NCI-H146 treated with DMSO at 0.1 percent for 48 hours (cell line): ENCODE data around the gene MLKL.
"Not testable (repeated sequence)": the region's sequence is repeated elsewhere in the genome, so short reads cannot be mapped to it uniquely, and the experiment has no call there.

Experiments used
- DNase-seq: peaks from one replicate; lab custom pipeline; 2025; ENCODE audit not compliant: unreplicated experiment; lab: John Stamatoyannopoulos, UW

Gene MLKL

DNA sequence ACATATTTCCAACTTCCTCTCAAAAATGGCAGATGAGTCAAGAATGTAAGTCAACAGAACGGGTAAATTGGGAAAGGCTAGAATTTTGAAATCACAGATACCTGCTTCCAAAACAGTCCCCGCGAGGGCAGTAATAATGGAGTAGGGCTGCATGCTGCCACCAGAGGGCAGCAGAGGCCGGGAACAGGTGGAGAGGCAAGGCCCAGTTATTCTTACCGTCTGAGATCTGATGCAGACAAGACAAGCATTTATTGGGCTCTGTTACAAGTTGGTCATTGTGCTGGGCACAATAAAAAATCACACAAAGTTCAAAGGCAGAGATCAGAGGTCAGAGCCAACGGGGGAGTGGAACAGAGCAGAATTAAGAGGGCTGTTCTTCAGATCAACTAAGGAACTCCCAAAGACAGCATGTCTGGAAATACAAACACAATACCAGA is 8.8 kb upstream of the MLKL start:
- peak; percentile 2 for DNase-seq

DNA sequence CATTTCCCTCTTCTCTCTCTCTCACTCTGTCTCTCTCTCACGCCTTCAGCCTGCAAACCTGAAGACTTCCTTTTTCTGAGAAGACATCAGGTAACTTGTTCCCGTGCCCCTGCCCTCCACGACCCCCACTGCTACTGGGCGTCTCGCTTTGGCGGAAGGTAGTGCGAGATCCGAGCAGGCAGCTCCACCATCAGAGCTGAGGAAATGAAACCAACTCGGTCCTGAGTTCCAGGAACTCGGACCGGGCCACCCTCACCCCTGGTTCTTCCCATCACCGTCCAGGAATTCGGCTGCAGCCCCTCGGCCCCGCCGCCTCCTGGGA is 585 bp downstream of the MLKL start:
- no peak for DNase-seq

DNA sequence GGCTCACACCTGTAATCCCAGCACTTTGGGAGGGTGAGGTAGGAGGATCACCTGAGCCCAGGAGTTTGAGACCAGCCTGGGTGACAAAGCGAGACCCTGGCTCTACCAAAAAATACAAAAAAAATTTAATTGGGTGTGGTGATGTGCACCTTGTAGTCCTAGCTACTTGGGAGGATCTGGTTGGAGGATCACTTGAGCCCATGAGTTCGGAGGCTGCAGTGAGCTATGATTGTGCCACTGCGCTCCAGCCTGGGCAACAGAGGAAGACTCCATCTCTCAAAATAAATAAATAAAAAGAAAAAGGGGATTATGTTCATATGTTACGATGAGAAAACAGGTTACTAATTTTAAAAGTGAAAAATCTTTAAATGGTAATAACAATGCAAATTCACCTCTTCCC is 996 bp downstream of the MLKL start:
- no peak for DNase-seq

DNA sequence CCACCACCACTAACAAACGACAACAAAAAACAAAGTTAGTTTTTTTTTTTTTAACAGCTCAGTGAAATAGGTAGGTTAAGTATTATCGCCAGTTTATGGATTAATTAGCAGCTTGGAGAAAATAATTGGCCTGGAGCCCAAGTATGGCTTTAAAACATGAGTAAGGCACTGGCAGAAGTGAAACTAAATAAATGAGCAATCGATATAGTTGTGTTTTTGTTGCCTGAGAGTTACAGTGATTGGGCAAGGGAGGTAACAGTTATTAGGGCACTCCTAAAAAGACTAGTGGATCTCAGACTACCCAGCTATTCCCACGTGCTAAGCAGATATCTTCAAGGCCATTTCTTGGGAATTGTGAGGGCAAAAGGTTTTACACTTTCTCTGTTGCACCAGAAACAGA is 2.4 kb downstream of the MLKL start:
- no peak for DNase-seq

DNA sequence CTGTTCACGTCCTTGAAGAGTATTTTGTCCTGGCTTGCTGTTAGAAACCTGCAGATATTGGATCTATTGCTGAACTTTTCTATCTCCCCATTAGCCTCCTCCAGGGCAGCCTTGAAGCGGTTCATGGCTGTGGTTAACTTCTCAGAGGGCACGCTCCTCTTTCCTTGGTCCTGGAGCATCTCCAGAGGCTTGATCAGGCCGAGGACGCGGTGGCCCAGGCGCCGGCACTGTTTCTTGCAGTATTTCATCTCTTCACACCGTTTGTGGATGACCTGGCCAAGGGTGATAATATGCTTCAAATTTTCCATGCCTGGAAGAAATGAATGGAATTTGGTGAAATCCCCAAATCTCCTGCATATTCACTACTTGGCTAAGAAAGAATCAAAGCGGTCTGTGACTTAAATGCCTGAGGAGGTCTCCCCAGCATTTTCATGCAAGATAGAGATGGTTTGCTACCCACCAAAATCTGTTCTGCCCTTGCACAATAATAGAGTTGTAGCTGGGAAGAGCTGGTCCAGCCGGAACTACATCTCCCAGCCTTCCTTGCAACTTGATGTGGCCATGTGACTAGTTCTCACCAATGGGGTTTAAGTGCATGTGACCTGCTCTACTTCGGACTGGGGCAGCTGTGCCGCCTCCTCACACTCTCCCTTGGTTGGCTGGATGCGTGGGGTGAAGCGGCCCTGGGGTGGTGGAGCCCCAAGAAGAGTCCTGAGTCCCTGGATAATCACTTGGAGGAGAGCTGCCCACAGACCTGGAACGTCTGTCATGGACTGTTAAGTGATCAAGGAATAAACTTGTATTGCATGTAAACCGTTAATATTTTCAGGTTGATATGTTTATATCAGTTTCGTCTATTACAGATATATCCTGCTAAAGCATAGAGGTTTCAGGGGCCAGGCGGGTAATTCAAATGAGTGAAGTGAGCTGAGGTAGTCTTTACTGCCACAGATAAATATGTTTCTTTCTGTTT is 4.9 kb downstream of the MLKL start:
- DNase-seq, result no peak

DNA sequence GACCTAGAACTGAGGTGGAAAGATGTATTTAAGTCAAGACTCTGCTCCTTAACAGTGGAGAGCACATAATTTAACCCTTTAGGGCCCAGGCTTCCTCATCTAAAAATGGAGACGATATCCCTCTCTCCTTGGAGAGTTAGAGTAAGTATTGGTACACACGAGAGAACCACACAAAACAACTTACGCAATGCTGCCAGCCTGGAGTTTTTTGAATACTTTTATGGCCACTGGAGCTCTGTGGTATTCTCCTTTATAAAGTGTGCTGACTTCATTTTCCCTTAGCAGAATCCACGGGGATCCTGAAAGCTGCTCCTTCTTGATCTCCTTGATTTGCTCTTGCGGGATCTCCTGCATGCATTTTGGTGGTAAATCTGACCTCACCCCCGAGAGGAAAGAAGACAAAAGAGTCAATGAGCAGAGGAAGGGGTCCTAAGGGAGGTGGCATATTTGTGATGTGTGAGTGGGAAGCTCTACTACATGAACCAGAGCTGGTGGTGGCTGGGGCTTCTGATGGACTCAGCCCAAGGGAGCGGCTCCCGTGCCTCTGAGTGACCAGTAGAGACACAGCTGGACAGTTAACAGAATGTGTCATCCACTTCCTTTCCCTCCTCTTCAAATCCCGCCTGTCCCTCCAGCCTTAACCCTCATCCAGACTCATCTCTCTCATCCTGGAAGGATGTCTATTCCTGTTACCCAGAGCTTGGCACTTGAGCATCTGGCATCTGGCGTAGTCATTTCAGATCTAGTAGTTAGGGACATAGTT is 9.4 kb downstream of the MLKL start:
- no peak for DNase-seq

DNA sequence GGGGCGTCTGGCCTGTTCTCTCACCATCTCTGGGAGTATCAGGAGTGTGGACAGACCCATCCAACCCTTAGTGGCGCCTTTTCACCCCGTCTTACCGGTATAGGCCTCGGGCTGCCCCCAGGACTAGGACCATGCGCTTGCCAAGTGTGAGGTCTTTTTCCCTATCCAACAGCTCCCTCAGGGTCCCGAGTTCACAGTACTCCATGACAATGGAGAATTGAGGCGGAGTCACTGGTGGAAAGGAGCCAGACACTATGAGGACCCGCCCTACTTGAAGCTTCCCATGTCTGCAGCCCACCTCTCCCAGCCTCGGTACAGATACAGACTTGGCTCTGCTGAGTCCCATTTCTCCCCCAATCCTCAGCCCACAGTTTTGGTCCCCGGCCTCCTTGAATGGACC is 18.1 kb downstream of the MLKL start:
- no peak for DNase-seq

DNA sequence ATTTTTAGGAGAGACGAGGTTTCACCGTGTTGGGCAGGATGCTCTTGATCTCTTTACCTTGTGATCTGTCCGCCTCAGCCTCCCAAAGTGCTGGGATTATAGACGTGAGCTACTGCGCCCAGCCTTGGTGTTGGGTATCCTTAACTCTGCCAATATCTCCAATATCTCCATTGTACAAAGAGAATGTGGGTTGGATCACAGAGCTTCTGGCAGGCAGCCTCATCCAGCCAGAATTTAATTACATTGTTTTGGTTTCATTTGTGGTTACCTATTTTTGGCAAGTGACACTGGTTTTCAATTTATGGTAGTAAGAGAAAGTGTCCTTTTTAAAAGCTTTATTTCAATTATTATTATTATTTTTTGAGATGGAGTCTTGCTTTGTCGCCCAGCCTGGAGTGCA is 20.0 kb downstream of the MLKL start:
- DNase-seq, result no peak

DNA sequence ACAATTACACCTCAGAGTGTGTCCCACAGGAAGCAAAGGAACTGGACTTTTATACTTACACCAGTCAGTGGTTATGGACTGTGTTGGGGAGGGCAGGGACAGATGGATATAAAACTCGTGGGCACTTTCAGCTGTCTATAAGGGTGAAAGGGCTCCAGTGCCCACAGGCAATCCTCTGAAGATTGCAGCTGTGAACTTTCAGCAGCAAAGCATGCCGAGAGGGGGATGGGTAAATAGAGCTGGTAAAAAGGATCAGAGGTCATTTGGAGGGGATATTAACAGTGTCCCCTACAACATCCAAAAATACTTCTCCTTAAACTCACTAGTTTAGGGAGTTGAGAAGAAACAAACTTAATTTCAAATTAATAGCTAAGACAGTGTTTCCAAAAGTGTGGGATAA is 20.7 kb downstream of the MLKL start:
- DNase-seq, result no peak

DNA sequence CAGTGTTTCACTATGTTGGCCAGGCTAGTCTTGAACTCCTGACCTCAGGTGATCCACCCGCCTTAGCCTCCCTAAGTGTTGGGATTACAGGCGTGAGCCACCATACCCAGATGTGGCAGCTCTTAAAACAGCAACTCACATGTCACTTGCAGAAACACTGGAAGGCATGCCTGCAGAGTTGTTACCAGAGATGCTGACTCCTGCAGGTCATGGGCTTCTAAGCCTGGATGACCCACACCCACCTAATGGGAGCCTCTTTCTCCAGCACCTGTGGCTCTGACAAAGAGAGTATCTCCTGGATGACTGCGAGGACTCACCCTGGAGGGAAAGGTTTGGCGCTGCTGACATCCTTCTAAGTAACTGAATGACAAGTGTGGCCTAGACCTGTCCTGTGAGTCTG is 22.8 kb downstream of the MLKL start:
- no peak for DNase-seq

DNA sequence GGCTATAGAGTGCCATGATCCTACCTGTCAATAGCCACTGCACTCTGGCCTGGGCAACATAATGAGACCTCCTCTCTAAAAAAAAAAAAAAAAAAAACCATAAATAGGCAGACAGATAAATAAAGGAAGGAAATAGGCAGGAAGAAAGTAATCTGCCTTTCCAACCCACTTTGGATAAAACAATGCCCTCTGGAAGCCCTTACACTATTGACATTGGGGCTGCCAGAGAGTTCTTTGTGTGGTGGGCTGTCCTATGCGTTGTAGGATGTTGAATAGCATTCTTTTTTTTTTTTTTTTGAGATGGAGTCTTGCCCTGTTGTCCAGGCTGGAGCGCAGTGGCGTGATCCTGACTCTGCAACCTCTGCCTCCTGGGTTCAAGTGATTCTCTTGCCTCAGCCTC is 26.8 kb downstream of the MLKL start:
- DNase-seq, result no peak

DNA sequence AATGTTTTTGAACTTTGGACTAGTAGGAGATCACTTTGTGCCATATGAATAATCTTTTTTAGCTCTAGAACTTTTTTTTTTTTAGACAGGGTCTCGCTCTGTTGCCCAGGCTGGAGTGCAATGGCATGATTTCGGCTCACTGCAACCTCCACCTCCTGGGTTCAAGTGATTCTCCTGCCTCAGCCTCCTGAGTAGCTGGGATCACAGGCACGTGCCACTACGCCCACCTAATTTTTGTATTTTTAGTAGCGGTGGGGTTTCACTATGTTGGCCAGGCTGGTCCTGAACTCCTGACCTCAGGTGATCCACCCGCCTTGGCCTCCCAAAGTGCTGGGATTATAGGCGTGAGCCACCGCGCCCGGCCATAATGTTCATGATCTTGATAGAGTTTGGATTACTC is 31.8 kb downstream of the MLKL start:
- not testable (repeated sequence) for DNase-seq

DNA sequence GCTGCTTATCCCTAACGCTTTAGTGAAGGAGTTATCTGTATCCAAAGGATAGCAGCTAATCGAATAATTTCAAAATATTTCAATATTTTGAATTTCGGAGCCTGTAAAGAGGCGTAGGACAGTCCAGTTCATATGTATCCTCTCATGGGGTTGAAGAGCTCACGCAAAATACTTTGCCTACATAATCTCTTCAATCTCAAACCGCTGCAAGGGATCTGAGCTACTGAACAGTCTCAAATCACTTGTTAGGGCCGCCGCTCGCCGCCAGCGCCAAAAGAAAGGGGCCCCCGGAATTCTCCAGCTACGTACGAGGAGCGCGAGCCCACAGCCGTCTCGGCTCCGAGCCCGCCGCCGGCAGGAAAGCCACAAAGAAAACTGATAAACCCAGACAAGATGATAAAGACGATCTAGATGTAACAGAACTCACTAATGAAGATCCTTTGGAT is 33.4 kb downstream of the MLKL start:
- peak; percentile 28 for DNase-seq

DNA sequence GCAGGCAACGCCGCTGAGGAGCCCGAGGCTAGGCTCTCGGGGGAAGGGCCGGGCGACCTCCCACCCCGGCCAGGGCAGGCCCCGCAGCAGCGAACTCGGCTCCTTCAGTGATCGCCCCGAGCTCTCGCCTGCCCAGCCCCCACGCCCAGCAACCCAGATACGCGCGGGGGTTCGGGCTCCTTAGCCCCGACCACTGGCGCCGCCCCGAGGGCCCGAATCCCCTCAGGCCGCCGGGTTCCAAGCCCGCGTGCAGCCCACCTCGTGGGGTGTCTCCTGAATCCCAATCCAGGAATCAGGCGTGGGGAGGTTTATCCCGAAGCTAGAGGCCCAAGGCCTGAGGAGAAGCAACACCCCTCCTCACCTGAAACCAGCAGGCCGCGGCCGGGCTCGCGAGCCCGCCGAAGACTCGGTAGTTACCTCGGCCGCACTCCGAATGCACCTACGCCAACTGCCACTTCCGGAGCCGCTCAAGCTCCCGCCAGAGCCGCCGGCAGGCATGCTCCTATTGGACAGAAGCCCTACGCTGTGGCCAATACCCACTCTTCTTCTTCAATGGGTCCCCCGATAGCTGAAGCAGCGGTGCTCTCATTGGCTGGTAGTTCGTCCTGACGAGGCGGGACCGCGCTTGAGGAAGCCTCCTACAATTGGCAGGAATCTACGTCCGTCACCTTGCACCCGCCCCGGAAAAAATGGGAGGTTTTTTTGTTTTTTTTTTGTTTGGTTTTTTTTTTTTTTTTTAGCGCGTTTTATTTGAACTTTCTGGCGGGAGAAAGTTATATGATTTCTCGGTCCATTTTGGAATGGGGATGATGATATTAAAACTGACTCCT is 34.0 kb downstream of the MLKL start, which contains the start of gene RFWD3:
Gene RFWD3 (minus strand): TSS at position 453 of the 830 bp plus-strand sequence. CDS start 5,428 bp downstream, outside the sequence.
- DNase-seq, result peak; percentile 91

DNA sequence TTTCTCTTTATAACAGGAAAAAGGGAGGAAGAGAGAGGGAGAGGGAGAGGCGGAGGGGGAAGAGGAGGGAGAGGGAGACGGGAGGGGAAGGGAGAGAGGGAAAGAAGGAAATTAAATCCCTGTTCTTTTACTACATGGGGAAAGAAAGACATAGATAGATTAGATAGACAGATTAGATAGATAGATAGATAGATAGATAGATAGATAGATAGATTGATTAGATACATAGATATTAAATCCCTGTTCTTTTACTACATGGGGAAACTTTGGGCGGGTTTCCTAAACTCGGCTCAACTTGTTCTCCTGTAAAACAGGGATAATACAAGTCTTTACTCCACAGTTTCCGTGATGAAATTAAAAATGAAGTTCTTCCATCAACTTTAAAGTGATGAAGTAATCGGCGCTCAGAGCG is 34.6 kb downstream of the MLKL start:
- DNase-seq, result no peak

DNA sequence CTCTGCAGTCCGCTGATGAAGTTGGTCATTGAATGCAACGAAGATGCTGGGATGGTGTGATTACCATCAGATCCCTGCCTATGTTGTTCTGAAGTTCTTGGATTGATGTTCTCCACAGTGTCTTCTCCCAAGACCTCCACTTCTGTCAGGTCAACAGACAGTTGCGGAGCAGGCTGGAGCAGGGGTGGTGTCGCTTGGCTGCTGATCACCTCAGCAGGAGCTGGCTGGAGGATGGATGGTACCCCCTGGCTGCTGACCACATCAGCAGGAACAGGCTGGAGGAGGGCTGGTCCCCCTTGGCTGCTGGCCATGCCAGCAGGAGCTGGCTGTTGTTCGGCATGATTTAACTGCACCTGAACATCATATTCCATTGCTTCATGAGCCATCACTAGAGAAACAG is 39.6 kb downstream of the MLKL start:
- no peak for DNase-seq

DNA sequence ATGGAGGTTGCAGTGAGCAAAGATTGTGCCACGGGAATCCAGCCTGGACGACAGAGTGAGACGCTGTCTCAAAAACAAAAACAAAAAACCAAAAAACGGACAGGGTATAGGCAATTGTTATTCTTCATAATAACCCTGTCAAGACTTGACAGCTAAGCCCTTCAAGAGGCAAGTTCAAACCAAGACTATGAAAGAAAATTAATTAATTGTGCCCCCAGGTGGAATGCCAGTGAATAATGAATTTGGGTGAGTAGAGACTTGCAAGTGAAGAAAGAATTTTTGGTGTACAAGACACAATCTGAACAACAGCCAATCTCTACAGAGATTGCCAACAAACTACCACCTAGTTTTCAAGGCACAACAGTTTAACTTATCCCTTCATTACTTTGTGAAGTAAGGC is 40.3 kb downstream of the MLKL start:
- no peak for DNase-seq

DNA sequence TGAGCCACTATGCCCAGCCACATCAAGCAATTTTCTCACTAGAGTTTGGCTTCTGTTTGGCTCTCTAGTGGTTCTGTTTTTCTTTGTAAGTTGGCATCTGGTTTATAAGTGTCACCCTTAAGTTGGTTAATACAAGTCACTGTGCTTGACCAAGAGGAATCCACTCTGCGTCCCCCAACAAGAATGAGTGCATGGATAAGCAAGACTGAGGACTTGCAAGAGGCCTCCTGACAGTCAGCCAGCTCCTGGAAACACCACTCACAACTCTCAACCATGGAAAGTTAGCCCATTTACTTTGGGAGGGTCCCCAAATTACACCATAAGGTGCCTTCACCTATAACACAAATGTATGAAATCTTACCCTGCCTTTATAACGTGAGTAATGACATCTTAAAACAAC is 41.6 kb downstream of the MLKL start:
- no peak for DNase-seq

DNA sequence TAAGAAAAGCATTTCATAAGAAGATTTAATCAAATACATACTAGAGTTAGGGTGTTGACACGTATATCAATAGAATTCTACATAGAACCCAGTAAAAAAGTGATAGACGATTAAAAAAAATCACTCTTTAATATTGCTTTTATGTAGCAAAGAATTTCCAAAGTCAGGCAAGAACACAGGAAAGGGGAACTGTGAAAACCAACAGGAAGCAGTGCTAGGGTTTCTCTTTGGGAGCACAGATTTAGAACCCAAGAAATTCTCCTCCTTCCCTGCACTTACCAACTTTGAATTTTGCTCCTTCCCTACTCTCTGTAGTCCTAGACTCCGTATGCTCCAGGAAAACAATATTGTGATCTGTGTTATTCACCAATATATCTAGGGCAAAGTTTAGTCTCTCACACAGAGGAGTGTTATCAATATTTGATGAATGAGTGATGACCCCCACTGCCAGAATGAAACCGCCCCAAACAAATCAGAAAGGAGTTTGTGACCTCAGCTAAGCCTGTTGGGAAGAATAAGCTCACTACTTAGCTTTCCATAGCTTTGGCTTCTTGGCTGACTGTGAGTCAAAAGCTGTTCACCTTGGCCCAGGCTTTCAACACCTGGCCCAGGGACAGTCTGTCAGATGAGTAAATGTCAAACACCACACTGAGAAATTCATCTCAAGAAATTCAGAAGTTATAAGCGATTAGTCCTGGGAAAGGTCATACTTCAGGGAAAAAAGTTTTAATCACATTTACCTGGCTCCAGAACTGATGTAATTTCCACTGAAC is 42.6 kb downstream of the MLKL start:
- DNase-seq, result no peak

DNA sequence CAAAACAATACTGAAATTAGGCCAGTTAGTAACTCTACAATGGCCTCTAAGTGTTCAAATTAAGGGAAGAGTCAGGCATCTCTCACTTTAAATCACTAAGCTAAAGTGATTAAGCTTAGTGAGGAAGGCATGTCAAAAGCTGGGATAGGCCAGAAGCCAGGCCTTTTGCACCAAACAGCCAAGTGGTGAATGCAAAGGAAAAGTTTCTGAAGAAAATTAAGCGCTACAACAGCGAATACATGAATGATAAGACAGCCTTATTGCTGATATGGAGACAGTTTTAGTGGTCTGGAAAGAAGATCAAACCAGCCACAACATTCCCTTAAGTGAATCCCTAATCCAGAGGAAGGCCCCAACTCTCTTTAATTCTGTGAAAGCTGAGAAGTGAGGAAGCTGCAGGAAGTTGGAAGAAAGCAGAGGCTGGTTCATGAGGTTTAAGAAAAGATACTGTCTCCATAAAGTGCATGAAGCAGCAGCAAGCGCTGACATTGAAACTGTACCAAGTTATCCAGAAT is 46.1 kb downstream of the MLKL start:
- DNase-seq, result no peak
